Peyer's patch (tissue), 4 donors: Measurements from ENCODE around the gene TMEM170B.

Source experiments
- CTCF ChIP-seq, 6 experiments: fragments of 450-650 bp in 4 of 6; fragments of 200-600 bp in 2 of 6; sonication (generic) in 1 of 6; IDR thresholded peaks; one replicate each; pipeline ENCODE4 v1.5.1; 2017 to 2019; ENCODE audit warnings: antibody characterized with exemption in 6 of 6, mild to moderate bottlenecking in 3 of 6, moderate library complexity in 1 of 6
- POLR2A ChIP-seq, 2 donors: fragments of 450-650 bp; IDR thresholded peaks; one replicate each; pipeline ENCODE4 v1.5.1; 2017; ENCODE audit warnings: antibody characterized with exemption in 2 of 2, mild to moderate bottlenecking in 2 of 2, moderate library complexity in 2 of 2

DNA sequence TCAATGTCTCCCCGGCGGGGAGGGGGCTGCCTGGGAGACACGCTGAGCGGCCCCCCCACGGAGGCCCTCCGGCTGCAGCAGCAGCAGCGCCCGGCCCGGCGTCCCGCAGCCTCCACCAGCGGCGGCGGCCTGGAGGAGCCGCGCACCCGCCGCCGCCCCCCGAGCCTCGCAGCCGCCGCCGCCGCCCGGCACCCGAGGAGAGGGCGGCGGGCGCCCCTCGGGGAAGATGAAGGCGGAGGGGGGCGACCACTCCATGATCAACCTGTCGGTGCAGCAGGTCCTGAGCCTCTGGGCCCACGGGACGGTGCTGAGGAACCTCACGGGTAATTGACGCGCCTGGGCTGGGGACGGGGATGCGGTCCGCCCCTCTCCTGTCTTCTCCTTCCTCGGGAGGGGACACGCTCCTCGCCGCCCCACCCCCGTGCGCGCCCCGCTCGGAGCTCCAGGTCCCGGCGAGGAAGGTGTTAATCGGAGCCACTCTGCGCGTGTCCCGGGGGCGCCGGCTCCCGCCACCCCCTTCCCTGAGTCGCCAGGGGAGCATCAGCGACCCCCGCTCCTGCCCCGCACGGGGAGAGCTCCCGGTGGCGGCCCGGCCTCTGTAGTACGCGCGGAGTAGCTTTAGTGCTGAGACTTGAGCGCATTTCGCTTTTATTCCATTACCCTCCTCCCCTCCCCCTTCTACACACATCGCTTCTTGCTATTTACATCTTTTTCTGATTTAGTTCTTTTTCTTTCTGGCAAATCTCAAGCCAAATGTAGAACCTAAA lies 686 bp downstream of the TMEM170B start:
- TF ChIP-seq POLR2A (IDR thresholded peaks at IDR 0.05) (no peak), CTCF (IDR thresholded peaks at IDR 0.05) (no peak)
